ENCODE measurements around the gene HIGD1A.

The HIGD1A gene

GRCh38 chr3:42735019-42735418 lies 69.3 kb downstream of the HIGD1A start:
- no peak for TF ChIP-seq ZNF274 (IDR thresholded peaks at IDR 0.05; ENCODE audit: low read depth, low read length)
- H3K4me3 ChIP-seq (ENCODE audit: low read length): no peak overlapping the region

- TF ChIP-seq ZNF274 (IDR thresholded peaks at IDR 0.05; ENCODE audit: low read depth, low read length): no peak
- H3K4me3 ChIP-seq (ENCODE audit: low read length): no peak overlapping the region
Measured at GRCh38 chr3:42734263-42734860, 69.9 kb downstream of the HIGD1A start.

- TF ChIP-seq ZNF274 (IDR thresholded peaks at IDR 0.05; ENCODE audit: low read depth, low read length): no peak
- H3K4me3 ChIP-seq (ENCODE audit: low read length): no peak overlapping the region
Measured at GRCh38 chr3:42733501-42734262, 70.6 kb downstream of the HIGD1A start.

All from GM08714 (cell line).